Astrocyte (in vitro differentiated cells and primary cell): ENCODE results near the gene MTO1. TPM values are rescaled to one million over a fixed set of nuclear protein-coding genes. Genes with fewer than 3 reads are reported as not detected.
"Not testable (repeated sequence)": the region's sequence is repeated elsewhere in the genome, so short reads cannot be mapped to it uniquely, and the experiment has no call there.

Source experiments
- DNase-seq: peaks from one replicate; pipeline ENCODE4 v3.0.0-alpha.2; 2010; ENCODE audit warnings: low read depth
- FAIRE-seq: peaks from 2 replicates; lab custom pipeline; 2011; peaks lifted over from hg19 to GRCh38; lab: Jason Lieb, UNC
- H2AFZ ChIP-seq: 2 replicates; pipeline ENCODE4 v1.6.0; 2012; ENCODE audit warnings: low read depth, low read length, inconsistent platforms
- H3K27ac ChIP-seq: 2 replicates; pipeline ENCODE4 v1.5.1; 2011; ENCODE audit warnings: low read depth, low read length, inconsistent platforms
- H3K27me3 ChIP-seq: 2 replicates; pipeline ENCODE4 v1.6.0; 2011; ENCODE audit warnings: low read length, inconsistent platforms; ENCODE audit not compliant: insufficient read depth
- H3K36me3 ChIP-seq: 2 replicates; pipeline ENCODE4 v1.5.1; 2011; ENCODE audit warnings: low read length, inconsistent platforms; ENCODE audit not compliant: insufficient read depth
- H3K4me1 ChIP-seq: 2 replicates; pipeline ENCODE4 v1.5.1; 2011; ENCODE audit warnings: low read length, inconsistent platforms; ENCODE audit not compliant: insufficient read depth
- H3K4me2 ChIP-seq: 2 replicates; pipeline ENCODE4 v1.6.0; 2012; ENCODE audit warnings: low read length, inconsistent platforms
- H3K4me3 ChIP-seq: 2 replicates; pipeline ENCODE4 v1.5.1; 2011; ENCODE audit warnings: low read depth, mild to moderate bottlenecking, low read length, inconsistent platforms; ENCODE audit not compliant: insufficient read depth
- H3K79me2 ChIP-seq: 2 replicates; pipeline ENCODE4 v1.6.0; 2012; ENCODE audit warnings: mild to moderate bottlenecking, low read length, inconsistent platforms; ENCODE audit not compliant: insufficient read depth
- H3K9ac ChIP-seq: 2 replicates; pipeline ENCODE4 v1.6.0; 2012; ENCODE audit warnings: mild to moderate bottlenecking, low read length, inconsistent platforms
- H3K9me3 ChIP-seq: 2 replicates; pipeline ENCODE4 v1.5.1; 2012; ENCODE audit warnings: low read depth, mild to moderate bottlenecking, low read length, inconsistent platforms; ENCODE audit not compliant: insufficient read depth
- H4K20me1 ChIP-seq: 2 replicates; pipeline ENCODE4 v1.6.0; 2012; ENCODE audit warnings: low read length, inconsistent platforms; ENCODE audit not compliant: insufficient read depth
- H3K27ac Mint-ChIP-seq: one replicate; pipeline ENCODE4 v1.8.0; 2021; ENCODE audit warnings: mild to moderate bottlenecking, mixed read lengths; ENCODE audit not compliant: unreplicated experiment
- H3K27me3 Mint-ChIP-seq: one replicate; pipeline ENCODE4 v1.8.0; 2021; ENCODE audit warnings: low read depth, mixed read lengths; ENCODE audit not compliant: unreplicated experiment
- H3K36me3 Mint-ChIP-seq: one replicate; pipeline ENCODE4 v1.8.0; 2021; ENCODE audit warnings: low read depth, mixed read lengths; ENCODE audit not compliant: unreplicated experiment
- H3K4me1 Mint-ChIP-seq: one replicate; pipeline ENCODE4 v1.8.0; 2021; ENCODE audit warnings: low read depth, mixed read lengths; ENCODE audit not compliant: unreplicated experiment
- H3K4me3 Mint-ChIP-seq: one replicate; pipeline ENCODE4 v1.8.0; 2021; ENCODE audit warnings: mild to moderate bottlenecking, moderate library complexity, mixed read lengths; ENCODE audit not compliant: unreplicated experiment
- H3K9me3 Mint-ChIP-seq: one replicate; pipeline ENCODE4 v1.8.0; 2021; ENCODE audit warnings: mild to moderate bottlenecking, mixed read lengths; ENCODE audit not compliant: unreplicated experiment
- CTCF ChIP-seq: IDR thresholded peaks from 2 replicates; pipeline ENCODE4 v1.5.1; 2011; ENCODE audit warnings: low read depth, mild to moderate bottlenecking, inconsistent platforms, low read length, moderate library complexity; ENCODE audit not compliant: insufficient read depth
- EZH2 ChIP-seq: IDR thresholded peaks from 2 replicates; pipeline ENCODE4 v1.6.1; 2012; ENCODE audit warnings: mild to moderate bottlenecking, low read length, inconsistent platforms; ENCODE audit not compliant: insufficient read depth
- total RNA-seq: library from RNA; stranded (reverse); gene quantifications from 2 replicates; pipeline ENCODE4 v1.2.1, GENCODE V29; 2021

Gene MTO1
- total RNA-seq, 1 donor from 2014 or later: 17.6 TPM

- no peak overlapping the region for H3K4me2 ChIP-seq
- no peaks in the 10 kb centered on the region for H3K9me3 ChIP-seq
- Mint-ChIP-seq H3K4me1 (no peaks in the 10 kb centered on the region), H3K4me3 (no peak overlapping the region), H3K27ac (no peak overlapping the region), H3K9me3 (no peaks in the 10 kb centered on the region), H3K27me3 (no peaks in the 10 kb centered on the region), H3K36me3 (no peaks in the 10 kb centered on the region)
- H3K27me3 ChIP-seq: no peaks in the 10 kb centered on the region
- no peak overlapping the region for H3K27ac ChIP-seq
- no peak overlapping the region for H3K9ac ChIP-seq
- H3K79me2 ChIP-seq: no peaks in the 10 kb centered on the region
- no peak overlapping the region for H3K4me3 ChIP-seq
- no peaks in the 10 kb centered on the region for H4K20me1 ChIP-seq
- DNase-seq (no peak), FAIRE-seq (no peak)
- TF ChIP-seq CTCF: no peak
- no peak for TF ChIP-seq EZH2
- no peaks in the 10 kb centered on the region for H3K4me1 ChIP-seq
- no peak overlapping the region for H2AFZ ChIP-seq
- no peaks in the 10 kb centered on the region for H3K36me3 ChIP-seq
These were observed 73.1 kb downstream of the MTO1 start for GRCh38 chr6:73534628-73535027.

- Histone ChIP-seq H3K36me3 (no peaks in the 10 kb centered on the region), H3K27ac (no peak overlapping the region), H3K4me2 (no peak overlapping the region), H2AFZ (no peak overlapping the region), H3K4me3 (no peak overlapping the region), H3K9me3 (no peaks in the 10 kb centered on the region), H3K9ac (no peak overlapping the region), H3K27me3 (no peaks in the 10 kb centered on the region), H3K79me2 (no peaks in the 10 kb centered on the region), H4K20me1 (no peaks in the 10 kb centered on the region), H3K4me1 (no peaks in the 10 kb centered on the region)
- no peak for DNase-seq
- no peaks in the 10 kb centered on the region for H3K4me1 Mint-ChIP-seq
- no peak overlapping the region for H3K4me3 Mint-ChIP-seq
- no peak for FAIRE-seq
- no peaks in the 10 kb centered on the region for H3K36me3 Mint-ChIP-seq
- H3K27ac Mint-ChIP-seq: no peak overlapping the region
- H3K27me3 Mint-ChIP-seq: no peaks in the 10 kb centered on the region
- no peaks in the 10 kb centered on the region for H3K9me3 Mint-ChIP-seq
- no peak for TF ChIP-seq CTCF
- TF ChIP-seq EZH2: no peak
These were observed 76.1 kb downstream of the MTO1 start for GRCh38 chr6:73537677-73538076.

GRCh38 chr6:73538116-73538779 lies 76.7 kb downstream of the MTO1 start:
- Histone ChIP-seq H2AFZ (no peak overlapping the region), H3K4me3 (no peak overlapping the region), H3K27me3 (no peaks in the 10 kb centered on the region), H3K27ac (no peak overlapping the region), H3K79me2 (no peaks in the 10 kb centered on the region), H3K4me2 (no peak overlapping the region), H3K4me1 (no peaks in the 10 kb centered on the region), H4K20me1 (no peaks in the 10 kb centered on the region), H3K36me3 (no peaks in the 10 kb centered on the region), H3K9me3 (no peaks in the 10 kb centered on the region), H3K9ac (no peak overlapping the region)
- H3K27me3 Mint-ChIP-seq: no peaks in the 10 kb centered on the region
- H3K4me1 Mint-ChIP-seq: no peaks in the 10 kb centered on the region
- FAIRE-seq (no peak), DNase-seq (no peak)
- TF ChIP-seq EZH2 (no peak), CTCF (no peak)
- H3K4me3 Mint-ChIP-seq: no peak overlapping the region
- H3K36me3 Mint-ChIP-seq: no peaks in the 10 kb centered on the region
- H3K9me3 Mint-ChIP-seq: no peaks in the 10 kb centered on the region
- no peak overlapping the region for H3K27ac Mint-ChIP-seq

GRCh38 chr6:73542481-73542880 lies 80.9 kb downstream of the MTO1 start:
- not testable (repeated sequence) for H3K27ac Mint-ChIP-seq, FAIRE-seq, DNase-seq, H3K4me1 ChIP-seq, H3K9me3 ChIP-seq, H3K4me1 Mint-ChIP-seq, H4K20me1 ChIP-seq, H3K36me3 ChIP-seq, H3K4me3 Mint-ChIP-seq, H3K36me3 Mint-ChIP-seq, H3K9me3 Mint-ChIP-seq, H3K27me3 Mint-ChIP-seq, H3K4me3 ChIP-seq, H3K27ac ChIP-seq, H3K79me2 ChIP-seq, H2AFZ ChIP-seq, H3K9ac ChIP-seq, H3K4me2 ChIP-seq, H3K27me3 ChIP-seq
